ENCODE measurements around the gene CLEC9A.

DNA sequence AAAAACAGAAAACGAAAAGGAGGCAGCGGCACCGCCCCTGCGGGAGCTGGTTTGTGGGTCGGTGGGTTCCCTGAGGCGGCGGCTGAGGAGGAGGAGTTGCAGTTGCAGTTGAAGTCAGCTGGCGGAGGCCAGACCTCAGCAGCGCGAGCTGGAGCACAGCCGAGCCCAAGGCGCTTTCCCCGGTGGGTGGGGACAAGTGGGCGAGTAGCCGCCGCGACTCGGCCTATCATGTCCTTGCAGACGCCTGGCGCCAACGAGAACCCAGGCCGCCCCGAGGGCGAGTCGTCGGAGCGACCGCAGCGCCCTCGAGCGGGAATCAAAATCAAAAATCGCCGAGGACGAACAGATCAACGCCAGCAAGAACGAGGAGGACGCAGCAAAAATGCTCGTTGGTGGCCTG lies 81.0 kb downstream of the CLEC9A start:
- TF ChIP-seq, protein P1, sequence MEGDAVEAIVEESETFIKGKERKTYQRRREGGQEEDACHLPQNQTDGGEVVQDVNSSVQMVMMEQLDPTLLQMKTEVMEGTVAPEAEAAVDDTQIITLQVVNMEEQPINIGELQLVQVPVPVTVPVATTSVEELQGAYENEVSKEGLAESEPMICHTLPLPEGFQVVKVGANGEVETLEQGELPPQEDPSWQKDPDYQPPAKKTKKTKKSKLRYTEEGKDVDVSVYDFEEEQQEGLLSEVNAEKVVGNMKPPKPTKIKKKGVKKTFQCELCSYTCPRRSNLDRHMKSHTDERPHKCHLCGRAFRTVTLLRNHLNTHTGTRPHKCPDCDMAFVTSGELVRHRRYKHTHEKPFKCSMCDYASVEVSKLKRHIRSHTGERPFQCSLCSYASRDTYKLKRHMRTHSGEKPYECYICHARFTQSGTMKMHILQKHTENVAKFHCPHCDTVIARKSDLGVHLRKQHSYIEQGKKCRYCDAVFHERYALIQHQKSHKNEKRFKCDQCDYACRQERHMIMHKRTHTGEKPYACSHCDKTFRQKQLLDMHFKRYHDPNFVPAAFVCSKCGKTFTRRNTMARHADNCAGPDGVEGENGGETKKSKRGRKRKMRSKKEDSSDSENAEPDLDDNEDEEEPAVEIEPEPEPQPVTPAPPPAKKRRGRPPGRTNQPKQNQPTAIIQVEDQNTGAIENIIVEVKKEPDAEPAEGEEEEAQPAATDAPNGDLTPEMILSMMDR (IDR thresholded peaks at IDR 0.05) = no peak
- TF ChIP-seq POLR2A (IDR thresholded peaks at IDR 0.05) = no peak
